NB4 (cell line): ENCODE data around the gene IL24.

Source experiments
- MYC ChIP-seq: IDR thresholded peaks from 2 replicates; pipeline ENCODE4 v1.6.1; 2011; ENCODE audit warnings: low read depth, low read length
- POLR2A ChIP-seq: IDR thresholded peaks from 2 replicates; pipeline ENCODE4 v1.6.1; 2011; ENCODE audit warnings: mild to moderate bottlenecking; ENCODE audit not compliant: insufficient read length; ENCODE audit errors: extremely low read depth
- TF ChIP-seq, protein P1 (sequence below): IDR thresholded peaks from one replicate; pipeline ENCODE4 v1.5.1; 2012; ENCODE audit warnings: low read depth, low read length
- TF ChIP-seq, protein P2 (sequence below): IDR thresholded peaks from 2 replicates; pipeline ENCODE4 v1.6.1; 2011; ENCODE audit warnings: low read depth, low read length

DNA sequence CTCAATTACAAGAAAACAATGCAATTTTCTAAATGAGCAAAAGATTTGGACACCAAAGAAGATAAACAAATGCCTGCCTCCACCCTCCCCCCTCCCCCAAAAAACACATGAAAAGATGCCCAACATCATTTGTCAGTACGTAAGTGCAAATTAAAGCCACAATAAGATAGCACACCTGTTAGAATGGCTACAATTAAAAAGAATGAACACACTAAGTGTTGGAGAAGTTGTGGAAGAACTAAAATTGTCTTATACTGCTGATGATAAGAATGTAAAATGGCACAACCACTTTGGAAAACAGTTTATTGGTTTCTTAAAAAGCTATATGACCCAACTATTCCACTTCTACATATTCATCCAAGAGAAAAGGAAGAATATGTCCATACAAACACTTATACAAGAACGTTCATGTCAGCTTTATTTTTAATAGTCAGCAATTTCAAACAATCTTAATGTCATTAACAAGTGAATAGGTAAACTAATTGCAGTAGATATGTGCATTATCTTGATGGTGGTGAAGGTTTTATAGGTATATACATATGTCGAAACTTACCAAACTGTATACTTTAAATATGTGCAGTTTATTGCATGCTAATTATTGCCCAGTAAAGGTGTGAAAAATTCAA, 21.4 kb upstream of the IL24 start:
- TF ChIP-seq POLR2A (no peak), MYC (no peak)
- TF ChIP-seq, protein P1, sequence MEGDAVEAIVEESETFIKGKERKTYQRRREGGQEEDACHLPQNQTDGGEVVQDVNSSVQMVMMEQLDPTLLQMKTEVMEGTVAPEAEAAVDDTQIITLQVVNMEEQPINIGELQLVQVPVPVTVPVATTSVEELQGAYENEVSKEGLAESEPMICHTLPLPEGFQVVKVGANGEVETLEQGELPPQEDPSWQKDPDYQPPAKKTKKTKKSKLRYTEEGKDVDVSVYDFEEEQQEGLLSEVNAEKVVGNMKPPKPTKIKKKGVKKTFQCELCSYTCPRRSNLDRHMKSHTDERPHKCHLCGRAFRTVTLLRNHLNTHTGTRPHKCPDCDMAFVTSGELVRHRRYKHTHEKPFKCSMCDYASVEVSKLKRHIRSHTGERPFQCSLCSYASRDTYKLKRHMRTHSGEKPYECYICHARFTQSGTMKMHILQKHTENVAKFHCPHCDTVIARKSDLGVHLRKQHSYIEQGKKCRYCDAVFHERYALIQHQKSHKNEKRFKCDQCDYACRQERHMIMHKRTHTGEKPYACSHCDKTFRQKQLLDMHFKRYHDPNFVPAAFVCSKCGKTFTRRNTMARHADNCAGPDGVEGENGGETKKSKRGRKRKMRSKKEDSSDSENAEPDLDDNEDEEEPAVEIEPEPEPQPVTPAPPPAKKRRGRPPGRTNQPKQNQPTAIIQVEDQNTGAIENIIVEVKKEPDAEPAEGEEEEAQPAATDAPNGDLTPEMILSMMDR, result no peak
- TF ChIP-seq, protein P2, sequence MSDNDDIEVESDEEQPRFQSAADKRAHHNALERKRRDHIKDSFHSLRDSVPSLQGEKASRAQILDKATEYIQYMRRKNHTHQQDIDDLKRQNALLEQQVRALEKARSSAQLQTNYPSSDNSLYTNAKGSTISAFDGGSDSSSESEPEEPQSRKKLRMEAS, result no peak
